Measurements from ENCODE around the gene ARHGAP26.
"Not testable (repeated sequence)": the region's sequence is repeated elsewhere in the genome, so short reads cannot be mapped to it uniquely, and the experiment has no call there.

Gene ARHGAP26

GRCh38 chr5:142941245-142941644 is 171.1 kb downstream of the ARHGAP26 start:
- no peak for DNase-seq

- DNase-seq = no peak
These were observed 172.7 kb downstream of the ARHGAP26 start for GRCh38 chr5:142942901-142943300.

GRCh38 chr5:142944140-142944539 is 174.0 kb downstream of the ARHGAP26 start:
- no peak for DNase-seq

- DNase-seq = no peak
These were observed 175.1 kb downstream of the ARHGAP26 start for GRCh38 chr5:142945321-142945720.

- DNase-seq = no peak
These were observed 175.7 kb downstream of the ARHGAP26 start for GRCh38 chr5:142945845-142946244.

- DNase-seq = no peak
These were observed 176.6 kb downstream of the ARHGAP26 start for GRCh38 chr5:142946547-142947426.

- DNase-seq = no peak
These were observed 177.2 kb downstream of the ARHGAP26 start for GRCh38 chr5:142947427-142947709.

- DNase-seq = no peak
These were observed 182.1 kb downstream of the ARHGAP26 start for GRCh38 chr5:142952229-142952628.

GRCh38 chr5:142952871-142953270 is 182.7 kb downstream of the ARHGAP26 start:
- not testable (repeated sequence) for DNase-seq

GRCh38 chr5:142954455-142954854 is 184.3 kb downstream of the ARHGAP26 start:
- no peak for DNase-seq

- no peak for DNase-seq
These were observed 185.5 kb downstream of the ARHGAP26 start for GRCh38 chr5:142955628-142956027.

- no peak for DNase-seq
These were observed 187.4 kb downstream of the ARHGAP26 start for GRCh38 chr5:142957528-142957927.

GRCh38 chr5:142958944-142959682 is 188.9 kb downstream of the ARHGAP26 start:
- DNase-seq = no peak

GRCh38 chr5:142959683-142960657 is 189.8 kb downstream of the ARHGAP26 start:
- no peak for DNase-seq

GRCh38 chr5:142961440-142962173 is 191.4 kb downstream of the ARHGAP26 start:
- no peak for DNase-seq

GRCh38 chr5:142962174-142962533 is 192.0 kb downstream of the ARHGAP26 start:
- DNase-seq = no peak

GRCh38 chr5:142965258-142966120 is 195.3 kb downstream of the ARHGAP26 start:
- not testable (repeated sequence) for DNase-seq

GRCh38 chr5:142966121-142966420 is 195.9 kb downstream of the ARHGAP26 start:
- DNase-seq = no peak

GRCh38 chr5:142969186-142969585 is 199.0 kb downstream of the ARHGAP26 start:
- DNase-seq = no peak

- no peak for DNase-seq
These were observed 199.7 kb downstream of the ARHGAP26 start for GRCh38 chr5:142969624-142970439.
